ENCODE results near the gene ALDH1L1. TPM values are rescaled to one million over a fixed set of nuclear protein-coding genes. Genes with fewer than 3 reads are reported as not detected.

Gene ALDH1L1
- total RNA-seq, 2 donors from 2014 or later = 5.6 to 12.4 TPM

GRCh38 chr3:126158016-126158911 lies 22.1 kb downstream of the ALDH1L1 start:
- DNase-seq (ENCODE audit: low spot score) = peak; percentile 44

GRCh38 chr3:126157083-126157768 lies 23.2 kb downstream of the ALDH1L1 start:
- peak; percentile 45 for DNase-seq (ENCODE audit: low spot score)
- intact Hi-C loops (cut with DNase I) = no loop called here

More at GRCh38 chr3:126158016-126158911, 22.1 kb downstream of the ALDH1L1 start:
- intact Hi-C loops (cut with DNase I) = no loop called here

GRCh38 chr3:126156468-126156867 lies 23.9 kb downstream of the ALDH1L1 start:
- intact Hi-C loops (cut with DNase I) = no loop called here
- DNase-seq (ENCODE audit: low spot score) = peak; percentile 37

GRCh38 chr3:126155819-126156218 lies 24.6 kb downstream of the ALDH1L1 start:
- DNase-seq (ENCODE audit: low spot score) = peak; percentile 70
- intact Hi-C loops (cut with DNase I) = no loop called here

GRCh38 chr3:126155280-126155640 lies 25.1 kb downstream of the ALDH1L1 start:
- peak; percentile 72 for DNase-seq (ENCODE audit: low spot score)
- intact Hi-C loops (cut with DNase I) = no loop called here

- DNase-seq (ENCODE audit: low spot score) = peak; percentile 74
- intact Hi-C loops (cut with DNase I) = no loop called here
Observed at GRCh38 chr3:126154391-126155279, 25.8 kb downstream of the ALDH1L1 start.

GRCh38 chr3:126153695-126154360 lies 26.6 kb downstream of the ALDH1L1 start:
- intact Hi-C loops (cut with DNase I) = no loop called here
- peak; percentile 66 for DNase-seq (ENCODE audit: low spot score)

- peak; percentile 71 for DNase-seq (ENCODE audit: low spot score)
Observed at GRCh38 chr3:126152901-126153694, 27.3 kb downstream of the ALDH1L1 start.

GRCh38 chr3:126152458-126152857 lies 27.9 kb downstream of the ALDH1L1 start:
- DNase-seq (ENCODE audit: low spot score) = no peak
- intact Hi-C loops (cut with DNase I) = no loop called here

More at GRCh38 chr3:126152901-126153694, 27.3 kb downstream of the ALDH1L1 start:
- intact Hi-C loops (cut with DNase I) = no loop called here

GRCh38 chr3:126151562-126152302 lies 28.7 kb downstream of the ALDH1L1 start:
- peak; percentile 72 for DNase-seq (ENCODE audit: low spot score)
- intact Hi-C loops (cut with DNase I) = no loop called here

GRCh38 chr3:126149960-126150515 lies 30.3 kb downstream of the ALDH1L1 start:
- DNase-seq (ENCODE audit: low spot score) = peak; percentile 58
- intact Hi-C loops (cut with DNase I) = no loop called here

GRCh38 chr3:126149256-126149902 lies 31.0 kb downstream of the ALDH1L1 start:
- intact Hi-C loops (cut with DNase I) = no loop called here
- peak; percentile 45 for DNase-seq (ENCODE audit: low spot score)

- intact Hi-C loops (cut with DNase I) = no loop called here
- DNase-seq (ENCODE audit: low spot score) = peak; percentile 64
Observed at GRCh38 chr3:126147932-126148683, 32.3 kb downstream of the ALDH1L1 start.

- peak; percentile 62 for DNase-seq (ENCODE audit: low spot score)
- intact Hi-C loops (cut with DNase I) = no loop called here
Observed at GRCh38 chr3:126147147-126147931, 33.0 kb downstream of the ALDH1L1 start.

- peak; percentile 64 for DNase-seq (ENCODE audit: low spot score)
- intact Hi-C loops (cut with DNase I) = no loop called here
Observed at GRCh38 chr3:126146525-126147146, 33.8 kb downstream of the ALDH1L1 start.
